SW480 (cell line): ENCODE results near the gene PTPRD.

ENCODE experiments used
- DNase-seq: peaks from one replicate; pipeline ENCODE4 v3.0.0-alpha.2; 2016; ENCODE audit warnings: low spot score

PTPRD gene

DNA sequence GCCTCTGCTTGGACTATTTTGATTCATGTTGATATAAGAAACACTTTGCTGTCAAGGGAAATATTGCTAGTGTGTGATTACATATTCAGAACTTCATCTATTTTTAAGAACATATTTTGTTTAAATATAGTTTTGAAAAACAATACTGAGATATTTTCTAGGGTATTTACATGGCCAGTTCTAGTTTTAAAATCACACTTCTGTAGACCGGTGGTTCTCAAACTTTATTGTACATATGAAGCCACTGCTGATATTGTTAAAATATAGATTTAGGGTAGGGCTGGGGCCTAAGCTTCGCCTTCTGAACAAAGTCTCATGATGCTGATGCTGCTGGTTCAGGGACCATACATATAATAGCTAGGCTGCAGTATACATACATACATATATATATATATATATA is 1000.0 kb downstream of the PTPRD start:
- DNase-seq = no peak

DNA sequence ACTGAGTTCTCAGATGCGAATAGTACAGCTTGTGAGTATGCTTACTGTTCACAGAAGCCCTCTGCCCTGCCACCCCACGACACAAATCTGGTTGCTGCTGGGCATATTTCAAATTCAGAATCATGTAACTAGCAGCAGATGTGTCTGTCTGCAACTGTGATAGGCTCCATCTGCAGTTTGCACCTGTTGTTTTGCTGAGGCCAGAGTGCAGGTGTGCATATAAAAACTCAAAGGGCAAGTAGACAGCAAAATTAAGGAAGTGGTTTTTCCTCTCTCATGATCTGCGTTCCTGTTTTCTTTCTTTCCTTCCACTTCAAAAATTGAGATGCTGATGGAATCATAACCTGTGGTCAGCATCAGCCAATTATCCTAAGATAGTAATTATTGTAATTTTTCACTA is 1000.5 kb downstream of the PTPRD start:
- peak; percentile 57 for DNase-seq

DNA sequence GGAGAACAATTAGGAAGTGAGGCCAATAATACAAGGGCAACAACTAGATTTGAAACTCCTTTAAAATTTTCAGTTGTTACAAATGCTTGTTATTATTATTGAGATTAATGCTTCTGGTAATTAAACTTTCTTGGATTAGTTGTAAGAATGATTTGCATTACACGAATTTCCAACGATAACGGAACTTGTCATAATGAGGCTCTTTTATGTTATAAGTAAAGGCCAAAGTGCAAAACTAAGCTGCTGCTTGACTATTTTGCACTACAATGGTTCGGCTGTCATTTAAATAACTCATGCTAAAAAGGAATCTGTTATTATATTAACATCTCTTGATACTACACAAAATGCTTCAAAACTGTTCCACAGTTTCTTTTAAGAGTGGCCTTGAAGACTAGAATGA is 1007.1 kb downstream of the PTPRD start:
- no peak for DNase-seq

DNA sequence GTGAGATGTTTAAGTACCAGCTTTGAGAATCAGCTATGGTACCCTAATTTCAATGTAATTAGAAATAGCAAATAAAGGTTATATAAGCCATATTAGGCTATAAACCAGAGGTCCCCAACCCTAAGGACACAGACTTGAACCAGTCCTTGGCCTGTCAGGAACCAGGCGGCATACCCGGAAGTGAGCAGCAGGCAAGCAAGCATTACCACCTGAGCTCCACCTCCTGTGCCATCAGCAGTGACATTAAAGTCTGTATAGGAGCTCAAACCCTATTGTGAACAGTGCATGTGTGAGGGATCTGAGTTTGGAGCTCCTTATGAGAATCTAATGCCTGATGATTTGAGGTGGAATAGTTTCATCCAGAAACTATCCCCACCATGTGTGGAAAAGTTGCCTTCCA is 1009.5 kb downstream of the PTPRD start:
- DNase-seq = no peak

DNA sequence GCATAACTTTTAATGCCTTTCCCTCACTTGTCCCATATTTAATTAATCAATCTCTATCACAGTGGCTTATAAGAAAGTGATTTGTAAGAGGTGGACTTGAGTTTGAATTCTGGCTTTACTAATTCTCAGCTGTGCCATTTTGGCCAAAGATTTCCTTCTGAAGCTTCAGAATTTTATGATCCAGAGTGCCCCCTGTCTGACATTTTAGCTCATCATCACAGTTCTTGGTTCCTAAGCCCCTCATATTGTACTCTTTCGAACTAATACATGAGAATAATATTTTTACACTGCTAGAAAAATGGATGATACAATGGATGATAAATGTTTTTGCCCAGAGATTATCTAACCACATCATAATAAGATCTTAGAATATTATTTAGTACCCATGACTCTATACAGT is 1014.1 kb downstream of the PTPRD start:
- no peak for DNase-seq

DNA sequence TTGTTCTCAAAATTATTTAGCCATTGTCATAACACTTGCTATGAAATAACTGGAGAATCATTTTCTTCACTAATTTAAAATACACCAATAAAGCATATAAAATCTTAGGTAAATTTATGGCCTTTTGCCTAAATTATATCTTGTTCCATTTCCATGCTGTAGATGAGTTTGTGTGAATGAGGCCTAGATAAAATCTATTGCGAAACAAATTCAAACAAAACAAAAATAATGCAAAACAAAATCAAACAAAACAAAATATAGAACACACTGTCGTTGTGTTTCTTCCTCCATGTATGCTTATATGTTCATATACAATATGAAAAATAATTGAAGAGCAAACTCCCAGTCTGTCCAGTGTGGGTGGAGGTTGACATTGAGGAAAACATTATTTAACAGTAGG is 1020.7 kb downstream of the PTPRD start:
- DNase-seq = no peak

DNA sequence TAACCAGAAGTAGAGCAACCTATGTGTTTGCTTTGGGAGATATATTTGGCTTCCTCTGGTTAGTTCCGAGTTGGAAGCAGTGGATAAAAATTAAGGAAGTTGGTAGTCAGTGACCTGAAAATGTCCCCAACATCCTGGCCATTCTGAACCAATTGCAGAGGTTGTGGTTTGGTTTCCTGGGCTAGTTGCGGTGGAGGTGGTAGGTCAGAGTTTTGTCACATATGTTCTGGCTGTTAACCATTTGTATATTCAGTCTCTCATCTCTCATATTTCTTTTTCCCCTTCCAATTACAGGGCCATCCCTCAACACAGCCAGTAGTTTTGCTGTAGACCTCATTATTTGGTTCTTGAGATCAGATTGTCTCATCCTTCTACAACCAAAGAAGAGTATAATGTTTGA is 1026.9 kb downstream of the PTPRD start:
- no peak for DNase-seq

DNA sequence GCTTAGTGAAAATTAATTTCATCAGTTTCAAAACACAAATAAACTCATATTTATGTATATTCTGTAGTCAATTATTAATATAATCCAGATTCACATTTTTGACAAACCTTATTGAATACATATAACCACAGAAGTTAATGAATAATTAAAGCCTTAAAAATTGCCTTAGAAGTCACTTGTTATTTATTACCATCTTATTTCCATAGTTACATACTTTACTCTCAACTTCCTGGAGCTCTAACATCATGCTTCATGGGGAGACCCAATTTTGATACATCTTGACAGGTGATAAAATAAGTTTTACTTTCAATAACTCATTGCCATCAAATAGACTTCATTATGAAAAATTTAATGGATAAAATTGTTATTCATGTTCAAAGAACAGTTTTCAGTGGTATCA is 1038.7 kb downstream of the PTPRD start:
- DNase-seq = no peak

DNA sequence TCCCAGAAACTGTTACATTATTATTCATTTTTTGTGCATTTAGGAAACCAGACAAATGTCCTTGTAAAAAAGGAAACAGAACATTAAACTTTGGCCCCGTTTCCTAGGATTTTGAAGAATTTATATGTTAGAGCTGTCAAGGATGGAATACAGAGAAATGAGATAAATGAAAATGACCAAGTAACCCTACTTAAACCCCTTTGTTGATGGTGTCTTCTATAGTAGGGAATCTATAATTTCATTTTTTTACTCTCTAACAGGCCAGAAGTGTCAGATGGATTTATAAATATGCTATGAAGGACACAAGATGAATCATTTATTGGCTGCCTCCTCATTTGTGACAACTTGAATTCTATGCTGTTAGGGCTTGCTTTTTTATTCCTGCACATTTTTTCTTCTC is 1047.1 kb downstream of the PTPRD start:
- DNase-seq = no peak

DNA sequence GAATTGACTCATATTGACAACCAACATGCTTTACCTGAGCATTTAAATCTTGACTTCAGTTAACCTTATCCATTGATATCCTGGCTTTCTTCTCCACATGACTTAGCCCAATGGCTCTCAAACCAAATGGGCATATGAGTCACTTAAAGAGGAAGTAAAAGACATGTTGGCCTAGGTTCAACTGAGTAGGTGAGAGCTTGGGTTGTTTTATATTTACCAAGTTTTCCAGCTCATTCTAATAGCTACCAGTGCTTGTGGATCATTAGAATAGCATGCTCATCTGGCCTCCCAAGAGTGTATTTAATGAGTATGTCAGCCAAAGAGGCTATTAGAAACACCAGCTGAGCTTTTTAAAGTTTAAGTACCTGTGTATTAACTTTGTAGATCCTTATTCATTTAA is 1049.0 kb downstream of the PTPRD start:
- no peak for DNase-seq

DNA sequence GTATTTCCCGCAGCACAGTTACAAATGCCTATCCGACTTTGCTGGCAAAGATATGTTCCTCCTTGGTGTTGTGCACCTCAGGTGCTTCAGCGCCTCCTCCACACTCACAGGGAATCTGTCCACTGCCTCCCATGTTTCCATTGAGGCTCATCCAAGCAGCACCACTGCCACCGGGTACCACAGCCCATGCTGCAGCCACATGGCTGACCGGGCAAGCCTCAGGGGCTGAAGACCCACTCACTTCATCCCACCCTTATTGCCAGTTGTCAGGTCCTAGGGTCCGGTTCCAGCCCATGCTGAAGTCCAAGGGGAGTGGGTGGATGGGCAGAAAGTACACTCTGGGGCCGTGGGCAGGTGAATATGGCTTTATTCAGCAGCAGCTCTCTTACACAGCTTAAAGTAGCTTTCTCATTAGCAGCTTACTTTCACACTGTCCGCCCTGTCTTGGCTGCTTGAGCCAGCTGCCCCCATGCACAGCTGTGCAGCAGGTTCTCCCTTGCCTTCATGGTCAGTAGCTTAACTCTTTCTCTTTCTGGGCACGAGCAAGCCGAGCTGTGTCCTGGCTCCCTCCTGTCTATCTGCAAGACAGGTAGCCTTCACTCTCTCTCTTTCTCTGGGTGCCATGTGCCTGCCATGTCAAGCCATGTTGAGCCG is 1052.3 kb downstream of the PTPRD start:
- no peak for DNase-seq

DNA sequence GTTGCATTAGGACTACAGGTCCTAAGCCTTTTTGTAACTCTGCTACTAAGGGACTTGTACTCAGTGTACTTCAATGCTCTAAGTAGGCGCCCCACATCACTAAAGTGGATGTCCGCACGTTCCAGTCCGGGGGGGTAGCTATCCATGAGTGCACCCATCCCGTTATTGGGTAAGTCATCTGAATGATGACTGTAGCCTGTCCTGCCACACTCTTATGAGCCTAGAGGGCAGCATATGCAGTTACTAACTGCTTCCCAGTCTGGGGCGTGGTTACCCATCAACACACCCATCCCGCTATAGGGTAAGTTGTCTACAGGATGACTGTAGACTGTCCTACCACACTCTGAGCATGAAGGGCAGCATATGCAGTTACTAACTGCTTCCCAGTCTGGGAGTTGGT is 1053.9 kb downstream of the PTPRD start:
- no peak for DNase-seq

DNA sequence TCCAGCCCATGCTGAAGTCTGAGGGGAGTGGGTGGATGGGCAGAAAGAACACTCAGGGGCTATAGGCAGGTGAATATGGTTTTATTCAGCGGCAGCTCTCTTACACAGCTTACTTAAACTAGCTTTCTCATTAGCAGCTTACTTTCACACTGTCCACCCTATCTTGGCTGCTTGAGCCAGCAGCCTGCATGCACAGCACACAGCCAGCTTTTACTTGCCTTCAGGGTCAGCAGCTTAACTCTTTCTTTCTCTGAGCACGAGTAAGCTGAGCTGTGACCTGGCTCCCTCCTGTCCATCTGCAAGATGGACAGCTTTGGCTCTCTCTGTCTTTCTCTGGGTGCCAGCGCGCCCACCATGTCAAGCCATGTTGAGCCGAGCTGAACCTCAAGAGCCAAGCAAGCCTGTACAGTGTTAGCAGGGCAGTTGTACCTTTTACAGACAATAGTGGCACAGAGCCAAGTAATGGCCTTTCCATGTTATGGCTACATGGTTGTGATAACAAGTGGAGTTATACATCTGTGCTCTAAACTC is 1054.9 kb downstream of the PTPRD start:
- no peak for DNase-seq

DNA sequence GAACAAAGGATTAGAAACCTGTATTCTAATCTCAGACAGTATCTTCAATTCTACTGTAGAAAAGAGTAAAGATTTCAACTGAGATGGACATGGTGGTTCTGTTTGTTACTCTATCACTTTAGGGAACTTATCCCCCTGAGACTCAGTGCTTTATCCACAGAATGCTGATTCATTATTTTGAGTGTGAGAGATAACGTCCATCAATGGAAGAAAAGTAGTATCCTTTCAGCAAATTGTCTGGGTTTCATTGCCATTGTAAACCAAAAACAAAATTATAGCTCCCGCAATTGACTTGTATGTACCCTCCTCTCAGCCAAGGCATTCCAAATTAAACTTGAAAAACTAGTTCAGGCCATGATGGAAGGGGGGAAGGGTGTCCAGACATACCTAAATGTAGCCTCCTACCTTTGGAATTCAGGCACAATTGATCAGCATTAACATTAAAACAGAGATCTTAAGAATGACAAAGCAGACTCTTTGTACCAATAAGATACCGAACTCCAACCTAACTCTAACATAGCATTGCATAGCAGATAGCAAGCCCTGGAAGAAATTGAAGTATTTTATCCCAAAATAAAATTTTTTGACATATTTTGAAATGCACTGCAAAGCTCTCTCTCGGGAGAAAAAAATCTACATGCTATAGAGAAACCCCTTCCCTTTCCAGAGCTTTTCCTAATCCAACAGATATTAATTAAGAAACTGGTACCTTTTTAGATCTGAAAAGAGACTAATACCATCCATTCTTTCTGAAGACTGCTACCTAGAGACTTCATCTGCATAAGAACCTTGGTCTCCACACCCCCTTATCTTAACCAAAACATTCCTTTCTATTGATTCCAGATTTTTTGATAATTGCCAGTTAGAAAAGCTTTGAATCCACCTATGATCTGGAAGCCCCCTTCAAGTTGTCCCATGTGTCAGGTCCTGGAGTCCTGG is 1055.7 kb downstream of the PTPRD start:
- DNase-seq = no peak

DNA sequence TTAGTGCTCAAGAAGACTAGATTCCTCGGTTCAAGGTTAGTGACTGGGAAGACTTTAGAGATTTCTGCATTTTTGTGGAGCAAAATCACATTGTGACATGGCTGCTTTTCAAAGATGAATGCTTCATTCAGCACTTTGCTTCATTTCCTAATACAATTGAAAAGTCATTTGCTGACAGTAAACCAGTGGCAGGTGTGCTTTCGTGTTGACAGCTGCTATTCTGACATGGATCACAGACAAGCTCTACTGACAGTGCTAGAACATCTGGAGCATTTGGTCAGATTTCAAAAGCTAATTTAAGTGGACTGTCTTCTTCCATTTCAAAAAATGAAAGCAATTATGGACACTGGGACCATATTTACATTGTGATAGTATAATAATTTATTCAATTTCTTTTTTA is 1060.1 kb downstream of the PTPRD start:
- no peak for DNase-seq

DNA sequence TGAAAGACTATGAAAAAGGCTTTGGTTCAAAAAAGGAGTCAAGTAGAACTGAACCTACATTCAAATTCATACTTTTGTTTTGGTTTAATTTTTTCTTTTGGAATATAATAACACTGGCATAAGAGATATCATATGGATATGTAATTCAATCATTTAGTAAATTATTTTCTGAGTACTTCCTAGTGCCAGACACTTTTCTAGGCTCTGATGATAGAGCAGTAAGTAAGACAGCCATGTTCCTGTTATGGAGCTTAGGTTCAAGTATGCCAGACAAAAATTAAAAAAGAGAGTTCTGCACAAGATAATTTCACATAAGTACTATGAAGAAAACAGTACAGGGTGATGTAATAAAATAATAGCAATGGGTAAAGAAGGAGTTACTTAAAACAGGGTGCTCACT is 1074.0 kb downstream of the PTPRD start:
- no peak for DNase-seq

DNA sequence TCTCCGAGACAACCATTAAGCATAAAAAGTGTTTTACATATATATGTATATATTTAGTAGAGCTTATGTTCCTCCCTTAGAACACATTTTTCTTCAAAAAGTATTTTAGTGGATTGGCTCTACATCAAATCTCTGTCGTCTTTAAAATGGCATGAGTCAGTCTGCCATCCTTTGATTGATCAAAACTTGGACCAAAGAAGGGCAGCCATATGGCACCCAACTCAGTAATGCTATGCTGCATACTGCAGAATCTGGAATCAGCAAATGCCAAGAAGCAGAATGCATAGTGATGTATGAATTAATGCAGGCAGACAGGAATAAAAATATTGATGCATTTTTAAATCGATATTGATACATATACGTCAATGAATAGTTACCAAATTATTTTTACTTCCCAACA is 1074.4 kb downstream of the PTPRD start:
- no peak for DNase-seq

DNA sequence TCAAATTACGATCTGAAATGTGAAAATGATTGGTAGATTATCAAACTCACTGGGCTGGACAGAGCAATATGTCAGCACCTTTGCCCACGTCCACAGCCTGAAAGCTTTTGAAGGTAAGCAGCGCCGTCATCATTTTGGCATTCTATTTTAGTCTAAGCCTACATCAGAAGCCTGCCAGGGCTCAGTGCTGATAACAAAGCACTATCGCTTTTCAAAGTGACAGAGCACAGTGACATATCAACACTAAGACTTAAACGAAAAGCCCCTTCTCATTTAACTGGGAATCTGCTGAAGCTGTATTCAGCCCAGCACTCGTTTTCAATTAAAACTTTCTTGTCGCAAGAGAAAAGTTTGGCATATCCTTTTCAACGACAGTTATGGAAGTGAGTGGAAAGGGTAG is 1076.3 kb downstream of the PTPRD start:
- DNase-seq = no peak

DNA sequence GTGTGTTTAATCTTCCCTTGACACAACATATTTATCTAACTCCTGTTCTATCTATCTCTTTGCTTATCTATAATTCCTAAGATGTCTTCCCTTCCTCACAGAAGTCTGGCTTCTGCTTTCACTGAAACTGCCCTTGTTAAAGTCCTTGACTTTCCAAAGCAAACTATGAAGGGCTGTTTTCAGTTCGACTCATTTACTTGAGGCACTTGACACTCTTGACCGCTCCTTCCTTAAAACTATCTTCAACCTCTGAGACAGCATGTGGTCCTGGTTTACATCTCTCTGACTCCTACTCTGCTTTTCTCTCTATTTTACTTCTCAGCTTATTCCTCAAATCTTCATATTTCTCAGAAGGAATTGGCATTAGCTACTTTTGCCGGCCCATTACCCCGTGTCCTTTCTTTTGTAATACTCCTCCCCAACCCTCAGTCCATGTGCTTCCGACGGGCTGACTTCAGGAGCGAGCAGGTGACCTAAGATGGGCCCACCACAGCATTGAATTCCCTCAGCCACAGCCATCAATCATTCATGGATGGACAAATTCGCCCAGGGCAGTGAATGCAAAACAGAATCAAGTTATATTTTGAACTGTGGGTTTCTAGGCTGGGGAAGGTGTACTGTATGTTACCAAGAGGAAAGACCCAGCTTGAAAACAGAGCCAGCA is 1089.2 kb downstream of the PTPRD start:
- DNase-seq = no peak

DNA sequence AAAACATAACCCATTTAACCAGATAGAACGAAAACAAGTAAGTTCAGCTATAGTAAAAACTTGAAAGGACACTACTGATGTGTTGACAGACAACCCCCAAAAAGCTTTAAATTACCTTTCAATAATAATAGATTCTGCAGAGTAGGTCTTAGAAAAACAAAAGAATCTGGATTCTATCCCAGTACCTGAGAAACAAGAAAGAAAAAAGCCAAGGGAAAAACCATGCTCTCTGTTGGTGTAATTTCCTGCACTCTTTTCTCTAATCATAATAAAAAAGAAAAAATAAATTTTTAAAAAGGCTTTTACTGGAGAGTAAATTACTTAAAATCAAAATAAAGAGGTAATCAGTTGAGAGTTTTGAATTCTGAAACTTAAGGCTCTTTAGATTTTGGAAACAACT is 1090.4 kb downstream of the PTPRD start:
- no peak for DNase-seq

DNA sequence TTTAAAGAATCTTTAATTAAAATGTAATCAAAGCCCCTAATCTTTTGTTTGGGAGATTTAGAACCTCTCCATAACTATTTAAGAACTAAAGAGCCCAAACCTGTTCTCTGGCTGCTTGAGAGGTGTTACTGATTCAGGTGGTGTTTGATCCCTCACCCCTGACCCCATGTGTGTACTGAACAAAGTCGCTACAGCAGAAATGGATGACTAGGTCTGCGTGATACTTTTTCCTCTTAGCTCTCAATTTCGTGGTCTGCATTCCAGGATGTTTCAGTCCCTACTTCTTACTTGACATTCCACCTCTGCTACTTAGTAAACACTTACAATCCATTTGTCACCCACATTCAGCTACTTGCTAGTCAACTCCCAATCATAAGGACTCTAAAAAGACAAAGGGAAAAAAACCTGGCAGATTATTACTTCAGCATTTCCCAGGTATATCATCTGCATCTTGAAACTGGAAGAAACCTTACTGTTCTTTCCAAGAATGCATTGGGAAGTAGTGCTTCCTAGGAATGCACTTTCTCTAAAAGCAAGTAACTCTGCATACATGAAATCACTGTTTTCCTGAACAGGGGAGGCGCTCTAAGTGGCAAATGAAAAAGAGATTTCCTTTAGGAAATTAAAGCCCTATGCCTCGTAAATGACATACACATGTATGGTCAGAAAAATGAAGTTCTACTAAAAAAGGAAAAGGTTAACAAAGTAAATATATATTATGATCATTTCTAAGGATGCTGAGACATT is 1091.6 kb downstream of the PTPRD start:
- no peak for DNase-seq

DNA sequence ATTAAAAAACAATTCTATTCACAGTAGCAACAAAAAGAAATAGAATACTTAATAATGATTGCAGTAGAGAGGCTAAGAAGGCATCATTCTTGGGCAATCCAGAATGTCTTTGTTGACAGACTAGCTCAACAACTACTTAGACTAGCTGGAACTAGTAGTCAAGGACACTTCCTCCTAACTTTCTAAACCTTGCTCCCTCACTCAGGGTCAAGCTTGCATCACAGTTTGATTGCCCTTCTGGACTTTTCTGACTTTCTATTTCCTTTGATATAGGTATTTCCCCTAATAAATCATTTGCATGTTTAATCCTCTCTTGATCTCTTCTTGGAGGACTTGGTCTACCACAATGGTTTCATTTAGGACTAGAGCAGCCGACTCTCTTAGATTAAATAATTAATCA is 1107.9 kb downstream of the PTPRD start:
- no peak for DNase-seq
